Vagina (tissue), 2 donors: ENCODE data around the gene ASAP2. TPM values are rescaled to one million over a fixed set of nuclear protein-coding genes. Genes with fewer than 3 reads are reported as not detected.

Experiments
- DNase-seq, 2 donors: peaks; one replicate each; pipeline ENCODE4 v3.0.0-alpha.2; 2017; ENCODE audit errors: extremely low spot score in 2 of 2
- H3K27ac ChIP-seq: fragments of 200-600 bp; sonication (generic); one replicate; pipeline ENCODE4 v1.5.1; 2019
- H3K27me3 ChIP-seq: fragments of 200-600 bp; sonication (generic); one replicate; pipeline ENCODE4 v1.5.1; 2019
- H3K36me3 ChIP-seq, 2 donors: fragments of 200-600 bp; sonication (generic); one replicate each; pipeline ENCODE4 v1.5.1; 2017 to 2019
- H3K4me1 ChIP-seq: fragments of 200-600 bp; sonication (generic); one replicate; pipeline ENCODE4 v1.5.1; 2019
- H3K4me3 ChIP-seq, 2 donors: fragments of 200-600 bp; sonication (generic); 1 replicate in 1 of 2; 2 replicates in 1 of 2; pipeline ENCODE4 v1.5.1; 2016 to 2019
- H3K9me3 ChIP-seq: fragments of 200-600 bp; sonication (generic); one replicate; pipeline ENCODE4 v1.5.1; 2019
- CTCF ChIP-seq, 3 experiments: fragments of 450-650 bp in 2 of 3; fragments of 200-600 bp in 1 of 3; sonication (generic) in 1 of 3; IDR thresholded peaks; one replicate each; pipeline ENCODE4 v1.5.1; 2017 to 2019; ENCODE audit warnings: antibody characterized with exemption in 3 of 3, mild to moderate bottlenecking in 2 of 3, moderate library complexity in 2 of 3
- POLR2A ChIP-seq, 2 donors: fragments of 450-650 bp; IDR thresholded peaks; one replicate each; pipeline ENCODE4 v1.6.1; 2017; ENCODE audit warnings: antibody characterized with exemption in 2 of 2, mild to moderate bottlenecking in 2 of 2, moderate library complexity in 2 of 2
- POLR2AphosphoS5 ChIP-seq, 2 donors: sonication (generic); formaldehyde crosslinking; IDR thresholded peaks; one replicate each; pipeline ENCODE4 v1.9.0; 2017; ENCODE audit warnings: antibody characterized with exemption in 2 of 2, mild to moderate bottlenecking in 2 of 2, low read depth in 1 of 2; ENCODE audit not compliant: insufficient read depth in 1 of 2
- intact Hi-C: fragments of 100-400 bp; cut with DNase I; formaldehyde crosslinking; loops from one replicate; pipeline ENCODE4 v1.15.1; 2023
- total RNA-seq: library from RNA; depleted of rRNA; stranded (reverse); fragments of >200 nt; gene quantifications from one replicate; pipeline ENCODE4 v1.2.3, GENCODE V29; 2016

Gene ASAP2
- total RNA-seq, 1 donor from 2014 or later: 36.3 TPM

GRCh38 chr2:9174771-9175437 is 31.7 kb upstream of the ASAP2 start:
- H3K9me3 ChIP-seq: no peaks in the 10 kb centered on the region
- intact Hi-C loops: no loop called here
- no peak overlapping the region for H3K4me3 ChIP-seq
- no peaks in the 10 kb centered on the region for H3K36me3 ChIP-seq
- peaks cover 20% of the 10 kb centered on the region for H3K4me1 ChIP-seq
- H3K27me3 ChIP-seq: no peaks in the 10 kb centered on the region
- no peak for TF ChIP-seq POLR2AphosphoS5 (IDR thresholded peaks at IDR 0.05; ENCODE audit: insufficient read depth in 1 of 2, low read depth in 1 of 2)
- TF ChIP-seq CTCF (IDR thresholded peaks at IDR 0.05): no peak
- no peak for TF ChIP-seq POLR2A (IDR thresholded peaks at IDR 0.05)
- H3K27ac ChIP-seq: no peak overlapping the region
- no peak for DNase-seq

GRCh38 chr2:9178110-9178903 is 28.3 kb upstream of the ASAP2 start:
- Histone ChIP-seq H3K9me3 (no peaks in the 10 kb centered on the region), H3K27me3 (no peaks in the 10 kb centered on the region), H3K36me3 (no peaks in the 10 kb centered on the region), H3K4me3 (no peak overlapping the region), H3K4me1 (peaks cover 29% of the 10 kb centered on the region), H3K27ac (peak overlapping the region; percentile 84)
- TF ChIP-seq POLR2A (IDR thresholded peaks at IDR 0.05): no peak
- TF ChIP-seq POLR2AphosphoS5 (IDR thresholded peaks at IDR 0.05; ENCODE audit: insufficient read depth in 1 of 2, low read depth in 1 of 2): no peak
- TF ChIP-seq CTCF (IDR thresholded peaks at IDR 0.05): no peak
- intact Hi-C loops: no loop called here
- DNase-seq: no peak

- peaks cover 29% of the 10 kb centered on the region for H3K4me1 ChIP-seq
- H3K9me3 ChIP-seq: no peaks in the 10 kb centered on the region
- peak in 1 of 2 donors; percentile 92 for DNase-seq
These were observed 27.6 kb upstream of the ASAP2 start for GRCh38 chr2:9178904-9179571.

GRCh38 chr2:9179572-9180201 is 26.9 kb upstream of the ASAP2 start:
- no peaks in the 10 kb centered on the region for H3K9me3 ChIP-seq
- no peaks in the 10 kb centered on the region for H3K36me3 ChIP-seq
- peak overlapping the region; percentile 84 for H3K27ac ChIP-seq
- TF ChIP-seq CTCF (IDR thresholded peaks at IDR 0.05) (no peak), POLR2A (IDR thresholded peaks at IDR 0.05) (no peak), POLR2AphosphoS5 (IDR thresholded peaks at IDR 0.05; ENCODE audit: insufficient read depth in 1 of 2, low read depth in 1 of 2) (peak in 1 of 2 donors; percentile 47)
- peaks cover 29% of the 10 kb centered on the region for H3K4me1 ChIP-seq
- no peak overlapping the region for H3K4me3 ChIP-seq
- intact Hi-C loops: no loop called here
- peak in 1 of 2 donors; percentile 94 for DNase-seq
- H3K27me3 ChIP-seq: no peaks in the 10 kb centered on the region

More at GRCh38 chr2:9178904-9179571, 27.6 kb upstream of the ASAP2 start:
- peak overlapping the region; percentile 84 for H3K27ac ChIP-seq
- H3K4me3 ChIP-seq: no peak overlapping the region
- TF ChIP-seq POLR2AphosphoS5 (IDR thresholded peaks at IDR 0.05; ENCODE audit: insufficient read depth in 1 of 2, low read depth in 1 of 2): peak in 1 of 2 donors; percentile 65
- no peak for TF ChIP-seq POLR2A (IDR thresholded peaks at IDR 0.05)
- no peak for TF ChIP-seq CTCF (IDR thresholded peaks at IDR 0.05)
- no peaks in the 10 kb centered on the region for H3K27me3 ChIP-seq
- H3K36me3 ChIP-seq: no peaks in the 10 kb centered on the region
- intact Hi-C loops: no loop called here
